Activated CD4-positive, CD25-positive, alpha-beta regulatory T cell (primary cell): ENCODE results near the gene RPS15.

ENCODE experiments used
- DNase-seq, 4 experiments: peaks; one replicate each; lab custom pipeline; 2025; lab: John Stamatoyannopoulos, UW

Gene RPS15

DNA sequence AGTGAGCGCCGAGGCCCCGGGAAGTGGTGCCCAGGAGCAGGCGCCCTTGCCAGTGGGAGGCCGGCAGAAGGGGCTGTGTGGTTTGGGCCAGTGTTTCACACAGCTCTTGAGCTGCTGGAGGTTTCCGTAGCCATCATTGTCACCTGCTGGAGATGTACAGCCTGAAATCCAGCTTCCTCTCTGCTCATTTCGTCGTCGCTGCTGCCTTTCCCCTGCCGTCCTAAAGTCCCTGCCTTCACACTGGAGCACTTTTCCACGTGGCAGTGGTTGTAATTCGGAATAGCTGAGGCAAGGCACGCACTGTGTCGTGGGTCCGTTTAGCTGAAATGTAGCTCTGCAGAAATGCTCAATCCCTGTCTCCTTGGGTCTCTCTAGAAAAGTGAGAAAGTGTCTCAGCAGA, 17.6 kb upstream of the RPS15 start:
- no peak for DNase-seq

DNA sequence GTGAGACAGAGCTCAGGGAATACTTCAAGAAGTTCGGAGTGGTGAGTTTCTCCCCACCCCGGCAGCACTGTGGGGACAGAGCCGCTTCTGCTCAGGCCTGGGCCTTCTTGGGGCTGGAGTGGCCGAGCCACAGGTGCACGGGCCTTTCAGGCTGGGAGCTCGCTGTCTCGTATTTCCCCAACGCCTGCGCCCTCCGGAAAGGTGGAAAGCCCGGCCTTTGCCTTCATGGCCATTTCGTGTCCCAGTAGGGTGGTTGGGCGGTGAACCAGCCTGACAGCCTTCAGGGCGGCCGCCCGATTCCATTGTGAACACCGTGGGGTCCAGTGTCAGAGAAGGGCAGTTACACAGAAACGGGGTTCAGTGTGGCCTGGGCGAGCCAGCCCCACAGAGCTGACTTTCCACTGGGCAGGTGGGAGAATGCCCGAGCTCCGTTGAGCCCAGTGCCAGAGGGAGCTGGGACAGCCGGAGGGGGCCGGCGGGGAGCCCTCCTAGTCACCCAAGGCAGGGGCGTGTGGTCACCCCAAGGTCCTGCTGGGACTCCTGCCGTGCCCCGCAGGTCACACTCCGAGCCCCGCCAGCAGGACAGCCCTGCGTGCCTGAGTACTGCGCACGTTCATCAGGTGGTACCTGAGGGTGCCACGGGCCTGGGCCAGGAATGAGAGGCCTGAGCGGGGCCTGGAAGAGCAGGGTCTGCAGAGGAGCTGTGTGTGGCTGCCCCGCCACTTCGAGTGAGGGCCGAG, 16.8 kb upstream of the RPS15 start:
- no peak for DNase-seq

DNA sequence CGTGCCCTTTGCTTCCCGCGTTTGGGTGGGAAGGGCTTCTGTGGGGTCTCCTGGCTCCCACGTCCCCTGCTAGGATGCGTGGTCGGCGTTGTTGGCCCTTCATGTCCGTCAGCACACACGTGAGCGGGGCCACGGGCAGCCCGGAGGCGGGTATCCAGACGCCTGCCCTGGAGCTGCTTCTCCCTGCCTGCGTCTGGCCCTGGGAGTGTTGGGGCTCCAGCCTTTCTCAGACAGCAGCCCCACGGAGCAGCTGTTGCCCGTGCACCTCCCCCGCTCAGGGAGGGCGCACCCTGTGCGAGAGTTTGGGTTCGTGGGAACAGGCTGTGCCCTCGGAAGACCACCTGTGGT, 16.3 kb upstream of the RPS15 start:
- no peak for DNase-seq

DNA sequence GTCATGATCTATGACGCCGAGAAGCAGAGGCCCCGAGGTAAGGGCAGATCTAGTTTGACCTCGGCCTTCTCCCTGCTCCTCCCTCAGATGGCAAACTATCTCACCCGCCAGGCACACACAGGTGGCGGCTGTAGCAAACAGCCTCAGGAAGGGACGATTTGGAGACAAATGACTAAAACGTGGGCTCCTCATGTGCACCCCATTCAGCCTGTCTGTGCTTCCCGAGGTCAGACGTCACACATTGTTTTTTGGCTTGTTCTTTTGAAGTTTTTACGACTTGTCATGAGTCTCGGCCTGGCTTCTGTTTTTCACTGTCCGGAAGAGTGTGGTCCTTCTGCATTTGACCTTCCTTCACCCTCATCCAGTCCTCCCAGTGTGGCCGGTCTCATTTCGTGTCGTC, 15.8 kb upstream of the RPS15 start:
- DNase-seq: no peak

DNA sequence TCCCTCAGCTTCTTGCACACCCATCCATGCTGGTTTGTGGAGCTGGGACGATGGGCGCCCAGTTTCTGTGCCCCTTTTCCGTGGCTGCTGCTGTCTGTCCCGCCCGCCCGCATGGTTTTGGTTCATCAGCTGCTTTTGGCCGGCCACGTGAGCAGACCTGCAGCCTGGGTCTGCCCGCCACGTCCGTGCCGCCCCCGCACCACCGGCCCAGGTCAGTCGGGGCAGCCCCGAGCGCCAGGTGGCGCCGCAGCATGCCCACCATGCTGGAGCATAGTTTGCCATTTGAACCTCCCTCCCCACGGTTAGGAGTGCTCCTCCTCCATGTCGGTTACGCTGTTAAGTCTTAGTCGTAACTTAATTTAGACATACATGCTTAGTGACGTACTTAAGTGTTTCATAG, 15.3 kb upstream of the RPS15 start:
- DNase-seq: no peak

DNA sequence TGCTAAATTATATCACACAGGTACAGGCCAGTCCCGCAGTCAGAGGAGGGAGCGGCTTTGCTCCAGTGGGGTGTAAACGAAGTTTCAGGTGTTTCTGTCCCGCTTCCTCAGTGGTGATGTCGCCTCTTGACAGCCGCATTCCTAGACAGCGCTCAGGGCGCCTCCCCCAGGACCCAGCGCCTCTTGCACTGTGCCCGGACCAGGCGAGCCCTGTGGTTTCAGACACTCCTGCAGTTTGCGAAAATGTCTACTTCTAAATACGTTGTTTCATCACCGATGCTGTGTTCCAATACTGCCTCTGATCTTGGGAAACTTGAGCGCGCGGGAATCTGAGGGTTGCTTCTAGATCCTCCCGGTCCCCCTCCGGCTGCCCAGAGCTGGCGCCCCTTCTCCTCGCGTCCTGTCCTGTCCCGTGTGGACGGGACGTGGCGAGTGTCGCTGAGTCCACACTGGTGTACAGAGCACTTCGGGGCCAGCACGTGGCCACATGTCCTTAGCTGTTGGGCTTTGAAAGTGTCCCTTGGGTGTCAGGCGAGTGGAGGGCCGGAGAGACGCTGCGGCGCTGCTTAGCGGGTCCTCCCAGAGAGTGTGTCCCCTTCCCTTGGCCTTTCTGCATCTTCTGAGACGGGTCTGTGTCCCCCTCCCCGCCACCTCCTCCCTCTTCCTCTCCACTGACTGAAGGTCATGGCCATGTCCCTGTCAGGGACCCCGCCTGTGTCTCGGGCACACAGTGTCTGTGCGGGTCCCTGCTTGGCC, 14.6 kb upstream of the RPS15 start:
- DNase-seq: no peak

DNA sequence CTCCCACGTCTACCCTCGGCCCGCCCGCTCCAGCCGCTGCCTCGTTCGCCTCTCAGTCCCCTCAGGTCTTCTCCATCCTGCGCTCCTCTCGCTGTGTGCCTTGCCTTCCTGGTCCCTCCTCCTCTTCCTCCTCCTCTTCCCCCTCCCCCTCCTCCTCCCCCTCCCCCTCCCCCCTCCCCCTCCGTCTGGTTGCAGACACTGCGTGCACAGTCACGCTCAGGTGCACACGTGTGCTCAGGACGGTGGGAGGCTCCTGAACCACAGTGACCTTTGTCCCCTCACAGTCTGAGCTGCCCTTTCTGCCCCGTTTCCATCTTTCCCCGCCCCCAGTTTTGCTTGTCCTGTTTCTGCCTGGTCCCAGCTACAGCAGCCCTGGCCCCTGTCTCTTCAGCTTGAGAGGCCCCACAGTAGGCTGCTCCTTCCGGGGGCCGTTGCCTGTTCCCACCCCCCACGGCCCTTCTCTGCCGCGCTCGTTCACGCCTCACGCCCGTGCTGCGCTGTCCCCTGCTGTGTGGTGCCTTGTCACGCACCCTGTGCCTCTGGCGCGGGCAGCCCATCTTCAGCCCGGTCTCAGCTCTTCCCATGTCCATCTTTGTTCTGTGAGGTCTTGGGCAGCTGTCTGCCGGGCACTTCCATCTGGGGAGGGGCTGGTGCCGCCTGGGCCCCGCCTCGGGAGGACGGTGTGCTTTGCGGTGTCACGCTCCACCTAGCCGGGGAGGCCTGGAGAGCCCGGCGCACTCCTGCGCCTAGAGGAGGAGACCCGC, 13.8 kb upstream of the RPS15 start:
- no peak for DNase-seq

DNA sequence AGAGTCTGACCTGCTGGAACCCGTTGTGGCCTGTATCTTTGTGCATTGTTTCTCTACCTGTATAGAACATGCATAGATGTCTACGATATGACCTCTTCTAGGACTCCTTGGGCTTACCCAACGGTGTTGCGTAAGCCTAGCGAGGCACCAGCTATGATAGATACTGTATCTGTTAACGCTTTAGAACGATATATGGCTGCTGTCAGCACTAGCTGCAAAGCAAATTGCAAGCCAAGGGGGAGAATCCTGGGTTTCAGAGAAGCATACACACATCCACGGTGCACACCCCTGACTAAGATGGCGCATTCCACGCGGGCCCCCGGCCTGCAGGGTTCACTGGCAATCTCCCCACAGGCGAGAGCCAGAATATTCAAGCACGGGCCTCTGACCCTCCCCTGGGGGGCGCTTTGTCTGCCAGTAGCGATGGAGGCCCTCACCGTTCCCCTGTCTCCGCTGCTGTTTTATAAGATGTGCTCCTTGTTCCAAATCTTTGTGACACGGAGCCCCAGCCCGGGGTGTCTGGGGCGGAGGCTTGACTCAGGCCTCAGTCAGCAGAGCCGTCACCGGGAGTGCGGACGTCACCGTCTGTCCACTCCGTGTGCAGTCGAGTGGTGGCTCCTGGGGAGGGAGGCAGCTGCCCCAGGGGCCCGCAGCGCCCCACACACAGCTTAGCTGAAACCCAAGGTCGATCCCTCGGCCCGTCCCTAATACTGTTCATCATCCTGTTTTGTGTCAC, 12.9 kb upstream of the RPS15 start:
- no peak for DNase-seq

DNA sequence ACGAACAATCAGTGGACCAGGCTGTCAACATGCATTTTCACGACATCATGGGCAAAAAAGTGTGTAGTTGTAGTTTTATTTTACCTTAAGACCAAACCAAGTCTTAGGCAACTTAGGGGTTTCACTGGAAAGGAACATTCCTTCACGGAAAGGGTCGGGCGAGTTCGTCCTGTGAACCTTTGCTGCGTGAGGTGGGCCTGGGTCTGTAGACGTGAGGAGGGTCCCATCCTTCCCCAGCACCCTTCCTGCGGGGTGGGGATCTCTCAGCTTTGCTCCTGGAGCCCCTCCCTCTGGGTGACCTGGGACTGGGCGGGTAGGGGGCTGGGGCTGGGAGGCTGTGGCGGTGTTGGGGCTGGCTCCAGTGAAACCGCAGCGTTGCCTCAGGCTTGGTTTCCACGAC, 12.3 kb upstream of the RPS15 start:
- DNase-seq: no peak

DNA sequence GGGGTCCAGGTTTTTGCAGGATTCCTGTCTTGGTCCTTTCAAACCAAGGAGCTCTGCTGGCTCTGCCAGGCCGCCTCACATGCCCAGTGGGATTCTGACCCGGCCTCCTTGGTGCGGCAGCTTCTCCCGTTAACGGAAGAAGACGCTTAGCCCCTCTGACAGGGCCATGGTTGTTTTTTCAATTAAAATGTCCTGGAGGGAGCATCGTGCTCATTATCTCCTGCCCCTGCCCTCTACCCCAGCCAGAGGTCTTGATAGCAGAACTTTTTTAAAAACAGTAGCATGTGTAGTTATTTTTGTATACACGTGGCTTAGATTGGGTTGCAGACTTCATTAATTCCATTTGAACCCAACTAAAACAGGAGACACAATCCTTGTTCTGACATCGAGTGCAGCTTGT, 11.5 kb upstream of the RPS15 start:
- DNase-seq: no peak

DNA sequence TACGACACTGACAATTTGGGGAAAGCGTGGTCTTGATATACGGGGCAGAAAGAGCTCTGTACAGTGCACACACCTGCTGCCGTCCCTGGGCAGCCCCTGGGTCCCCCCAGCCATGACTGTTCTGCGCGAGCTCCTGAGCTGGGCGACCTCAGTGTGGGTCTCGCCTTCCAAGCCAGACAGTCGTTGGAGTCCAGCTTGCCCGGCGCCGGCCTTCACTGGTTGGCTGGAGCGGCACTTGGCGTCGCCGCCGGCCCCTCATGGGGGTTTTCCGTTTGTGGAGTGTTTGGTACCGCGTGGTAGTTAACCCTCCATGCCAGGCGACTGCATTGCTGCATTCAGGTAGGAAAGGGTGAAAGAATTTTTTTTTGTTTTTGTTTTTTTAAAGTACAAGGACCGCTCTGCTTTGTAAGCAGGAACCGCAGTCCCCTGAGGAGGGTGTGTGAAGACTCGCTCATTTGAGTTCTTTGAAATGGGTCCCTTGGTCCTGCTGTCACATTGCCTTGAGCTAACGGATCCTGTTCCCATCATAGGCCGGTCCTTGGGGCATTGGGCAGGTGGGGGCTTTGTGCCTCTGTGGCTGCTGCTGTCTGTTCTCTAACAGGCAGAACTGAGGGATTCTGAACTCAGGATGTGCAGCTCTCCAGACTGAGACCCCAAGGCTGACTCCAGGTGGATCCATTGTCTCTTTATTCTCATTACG, 10.8 kb upstream of the RPS15 start:
- DNase-seq: no peak

DNA sequence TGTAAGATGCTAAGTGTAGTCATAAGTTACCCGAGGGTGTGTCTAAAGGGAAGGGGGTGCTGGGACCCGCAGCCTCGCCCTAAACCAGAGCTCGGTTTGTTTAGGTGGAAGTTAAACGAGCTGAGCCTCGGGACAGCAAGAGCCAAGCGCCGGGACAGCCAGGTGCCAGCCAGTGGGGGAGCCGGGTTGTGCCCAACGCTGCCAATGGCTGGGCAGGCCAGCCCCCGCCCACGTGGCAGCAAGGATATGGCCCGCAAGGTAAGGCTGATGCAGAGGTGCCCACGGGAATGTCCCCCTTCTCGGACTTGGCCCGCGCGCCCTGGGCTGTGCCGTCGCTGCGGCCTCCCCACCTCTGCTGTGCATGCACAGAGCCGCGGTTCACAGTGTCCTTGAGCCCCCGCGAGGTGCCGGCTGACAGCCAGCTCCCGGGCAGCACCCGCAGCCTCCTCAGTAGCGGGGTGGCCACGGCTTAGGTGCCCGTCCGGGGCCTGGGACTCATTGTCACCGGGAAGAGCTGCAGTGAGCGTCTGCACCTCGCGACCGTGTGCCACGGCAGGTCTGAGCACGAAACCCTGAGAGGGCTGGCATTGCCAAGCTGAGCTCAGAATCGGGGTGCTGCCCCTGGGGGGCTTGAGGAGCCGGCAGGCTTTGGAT, 9.3 kb upstream of the RPS15 start:
- DNase-seq: no peak

DNA sequence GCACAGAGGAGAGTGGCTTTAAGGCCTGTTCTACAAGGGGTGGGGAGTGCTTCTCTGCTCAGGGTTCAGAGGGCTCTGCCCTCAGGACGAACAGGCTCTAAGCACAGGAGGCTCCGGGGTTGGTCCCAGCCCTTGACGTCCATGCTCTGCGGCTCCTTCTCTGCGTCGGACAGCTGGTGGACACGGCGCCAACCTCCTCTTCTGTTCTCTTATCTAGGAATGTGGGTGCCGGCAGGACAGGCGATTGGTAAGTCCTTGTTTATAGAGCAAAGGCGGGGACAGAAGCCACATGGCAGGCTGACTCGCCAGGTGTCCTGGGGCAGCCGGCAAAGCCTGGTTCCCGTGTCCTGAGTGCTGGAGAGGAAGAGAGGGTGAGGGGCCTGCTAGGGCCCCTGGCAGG, 8.4 kb upstream of the RPS15 start:
- DNase-seq: no peak

DNA sequence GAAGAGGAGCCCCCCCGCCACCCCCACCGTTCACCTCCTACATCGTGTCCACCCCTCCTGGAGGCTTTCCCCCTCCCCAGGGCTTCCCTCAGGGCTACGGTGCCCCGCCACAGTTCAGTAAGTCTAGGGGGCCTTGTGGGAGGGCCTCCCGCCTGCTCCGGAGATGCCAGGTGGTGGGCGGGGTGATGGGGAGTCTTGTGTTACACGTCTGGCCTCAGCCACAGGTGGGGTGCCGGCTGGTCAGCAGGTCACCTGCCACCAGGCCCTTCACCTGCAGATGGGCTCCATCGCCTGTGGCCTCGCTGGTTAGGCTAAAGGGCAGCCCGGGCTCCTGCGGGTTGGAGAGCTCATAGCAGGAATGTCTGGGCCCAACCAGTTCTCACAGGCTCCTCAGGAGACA, 8.0 kb upstream of the RPS15 start:
- no peak for DNase-seq

DNA sequence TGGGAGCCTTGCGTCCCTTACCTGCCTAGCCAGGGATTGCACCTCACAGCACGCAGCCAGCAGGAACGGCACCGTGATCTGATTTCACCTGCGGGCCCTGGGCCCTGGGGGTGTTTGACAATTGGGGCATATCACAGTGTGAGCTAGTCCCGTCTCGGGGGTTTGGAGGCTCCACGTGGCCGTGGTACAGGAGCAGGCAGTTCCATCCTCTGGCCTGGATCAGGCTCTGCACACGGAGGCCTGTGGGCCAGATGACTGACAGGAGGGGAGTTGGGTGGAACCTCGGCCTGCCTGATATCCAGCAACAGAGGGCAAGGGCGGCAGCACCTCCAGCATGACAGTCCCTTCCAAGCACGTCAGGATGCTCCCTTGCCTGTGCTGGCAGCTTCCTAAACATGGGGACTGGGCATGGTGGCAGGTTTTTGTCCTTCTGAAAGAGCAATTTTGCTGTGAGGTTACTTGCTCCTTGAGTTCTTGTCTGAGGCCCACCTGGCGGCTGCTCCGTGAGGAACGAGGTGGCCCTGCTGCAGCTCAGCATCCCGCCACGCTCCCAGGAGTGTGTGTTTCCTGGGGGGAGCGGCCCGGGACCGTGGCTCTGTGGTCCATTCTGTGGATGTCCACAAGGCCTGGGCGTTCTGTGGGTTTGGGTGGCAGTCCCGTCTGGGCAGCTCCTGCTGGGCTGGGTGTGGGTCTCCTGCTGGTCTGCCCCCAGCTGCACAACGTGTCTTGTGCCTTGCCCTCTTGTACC, 6.3 kb upstream of the RPS15 start:
- DNase-seq: no peak

DNA sequence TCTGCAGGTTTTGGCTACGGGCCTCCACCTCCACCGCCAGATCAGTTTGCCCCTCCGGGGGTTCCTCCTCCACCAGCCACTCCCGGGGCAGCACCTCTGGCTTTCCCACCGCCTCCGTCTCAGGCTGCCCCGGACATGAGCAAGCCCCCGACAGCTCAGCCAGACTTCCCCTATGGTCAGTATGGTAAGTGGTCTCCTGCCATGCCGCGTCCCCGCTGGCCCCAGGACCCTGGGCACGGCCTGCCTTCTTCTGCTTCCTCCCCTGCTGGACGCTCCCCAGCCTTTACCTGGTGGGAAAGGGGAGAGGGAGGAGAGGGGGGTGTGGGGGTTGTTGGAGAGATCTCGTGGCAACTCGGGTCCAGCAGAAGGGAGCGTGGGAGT, 5.7 kb upstream of the RPS15 start:
- DNase-seq: no peak

DNA sequence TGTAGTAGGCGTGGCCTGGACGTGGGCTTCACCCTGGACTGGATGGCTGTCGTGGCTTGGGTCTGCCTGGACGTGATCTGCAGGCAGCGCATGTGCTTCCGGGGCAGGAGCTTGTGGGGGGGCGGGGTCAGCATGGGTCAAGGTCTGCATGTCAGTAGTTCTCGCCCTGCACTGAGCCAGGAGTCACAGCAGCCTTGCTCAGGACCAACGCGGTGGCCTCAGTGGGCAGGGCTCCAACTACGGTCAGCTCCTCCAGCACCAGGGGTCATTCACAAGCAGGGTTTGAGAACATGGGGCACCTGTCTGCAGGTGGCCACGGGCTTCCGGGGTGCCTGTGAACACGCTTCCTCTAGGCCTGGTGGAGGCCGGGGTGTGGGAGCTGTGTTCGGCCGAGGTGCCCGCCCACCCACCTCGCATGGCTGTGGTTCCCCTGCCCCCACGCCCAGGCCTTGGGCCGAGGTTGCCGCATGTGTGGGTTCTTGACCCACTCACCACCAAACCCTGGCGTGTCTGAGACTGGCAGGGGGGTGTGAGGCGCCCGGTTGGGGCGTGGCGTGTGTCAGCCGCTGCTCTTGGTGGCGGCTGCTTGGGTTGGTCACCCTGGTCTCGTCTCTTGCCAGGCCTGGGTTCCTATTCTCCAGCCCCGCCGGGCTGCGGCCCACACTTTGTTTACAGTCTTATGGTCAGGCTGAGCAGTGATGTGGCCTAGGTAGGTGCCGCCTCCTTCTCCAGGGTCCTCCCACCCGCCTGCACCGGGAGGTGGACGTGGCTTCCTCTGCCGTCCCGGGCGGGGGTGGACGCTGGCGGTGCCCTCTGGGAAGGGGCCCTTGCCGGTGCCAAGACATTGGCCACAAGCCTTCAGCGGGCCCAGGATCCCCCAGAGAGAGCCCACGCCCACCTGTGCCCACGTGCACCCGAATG, 4.8 kb upstream of the RPS15 start:
- DNase-seq: no peak

DNA sequence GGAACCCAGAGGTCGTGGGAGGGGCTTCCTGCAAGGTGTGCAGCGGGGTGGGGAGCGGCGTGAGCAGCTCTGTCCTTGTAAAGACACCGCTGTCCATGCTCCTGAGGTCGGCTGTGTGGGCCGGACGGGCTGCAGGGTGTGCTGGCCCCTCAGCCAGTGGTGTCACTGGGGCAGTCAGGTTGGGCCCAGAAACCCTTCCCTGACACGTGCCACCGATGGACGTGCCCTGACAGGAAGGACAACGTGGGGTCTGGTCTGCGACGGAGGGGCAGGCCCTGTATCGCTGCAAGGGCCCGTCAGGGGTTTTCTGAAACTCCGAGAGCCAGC, 4.2 kb upstream of the RPS15 start:
- no peak for DNase-seq

DNA sequence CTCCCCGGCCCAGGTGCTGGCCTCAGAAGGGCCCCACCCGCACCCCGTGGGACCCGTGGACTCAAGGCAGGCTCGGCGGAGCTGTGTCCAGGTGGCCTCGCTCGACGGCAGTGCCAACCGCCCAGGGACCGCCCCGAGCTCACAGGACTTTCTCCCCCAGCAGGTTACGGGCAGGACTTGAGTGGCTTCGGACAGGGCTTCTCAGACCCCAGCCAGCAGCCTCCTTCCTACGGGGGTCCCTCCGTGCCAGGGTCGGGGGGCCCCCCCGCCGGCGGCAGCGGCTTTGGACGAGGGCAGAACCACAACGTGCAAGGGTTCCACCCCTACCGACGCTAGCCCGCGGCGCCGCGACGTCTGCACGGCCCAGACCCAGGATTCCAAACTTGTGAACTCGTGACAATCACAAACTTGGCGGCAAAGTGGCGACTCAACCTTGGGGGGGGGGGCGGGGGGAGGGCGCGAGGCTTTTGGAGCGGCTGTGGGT, 3.6 kb upstream of the RPS15 start:
- no peak for DNase-seq
